ENCODE results near the gene GTPBP1. TPM values are rescaled to one million over a fixed set of nuclear protein-coding genes. Genes with fewer than 3 reads are reported as not detected.

The GTPBP1 gene
- polyA plus RNA-seq, 1 experiment = 31.1 TPM

DNA sequence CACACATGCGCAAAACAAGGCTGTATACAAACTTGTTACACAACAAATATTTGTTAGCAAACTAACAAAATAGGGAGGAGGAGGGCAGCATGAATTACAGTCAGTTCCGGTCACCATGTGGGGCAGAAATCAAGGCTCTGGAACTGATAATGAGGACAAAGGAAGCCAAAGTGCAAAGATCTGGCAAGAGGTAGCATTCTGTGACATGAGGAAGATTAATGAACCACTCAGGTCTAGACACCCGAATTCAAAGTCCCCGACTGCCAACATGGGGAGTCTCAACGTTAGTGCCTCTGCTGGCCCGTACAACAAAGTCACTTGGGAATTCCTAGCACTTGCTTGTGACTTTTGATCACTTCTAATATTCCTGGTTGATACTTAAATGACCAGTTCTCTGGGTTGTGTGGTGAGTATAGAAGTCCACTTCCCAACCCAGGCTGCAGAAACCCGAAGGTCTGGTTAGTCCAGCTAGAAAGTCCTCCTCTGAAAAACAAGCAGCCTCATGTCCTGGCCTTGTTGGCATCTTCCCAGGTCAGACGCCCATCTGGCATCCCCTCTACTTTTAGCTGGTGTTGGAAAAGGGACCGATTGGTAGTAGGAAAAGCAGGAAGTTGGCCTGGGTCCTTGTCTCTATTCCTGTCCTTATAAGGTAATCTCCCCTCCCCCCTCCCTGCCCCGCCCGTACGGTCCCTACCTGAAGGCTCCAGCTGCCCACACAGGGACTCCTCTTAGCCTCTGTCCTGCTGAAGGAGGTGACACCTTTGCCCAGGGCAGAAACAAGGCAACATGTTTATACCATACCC, 48.4 kb downstream of the GTPBP1 start:
- no peaks in the 10 kb centered on the region for H3K27me3 ChIP-seq (ENCODE audit: control insufficient read depth, insufficient read depth, low read length)
- DNase-seq (ENCODE audit: low read depth) = no peak
- peaks cover 26% of the 10 kb centered on the region for H3K36me3 ChIP-seq (ENCODE audit: control insufficient read depth, insufficient read depth, low read length)
- CTCF ChIA-PET = interaction anchor here (0.6 to 2.1 kb wide), 5 partner anchors 12 to 250 kb away, joined by 3 to 9 read pairs (median 4); no protein-coding TSS in a partner anchor
- TF ChIP-seq, protein P1, sequence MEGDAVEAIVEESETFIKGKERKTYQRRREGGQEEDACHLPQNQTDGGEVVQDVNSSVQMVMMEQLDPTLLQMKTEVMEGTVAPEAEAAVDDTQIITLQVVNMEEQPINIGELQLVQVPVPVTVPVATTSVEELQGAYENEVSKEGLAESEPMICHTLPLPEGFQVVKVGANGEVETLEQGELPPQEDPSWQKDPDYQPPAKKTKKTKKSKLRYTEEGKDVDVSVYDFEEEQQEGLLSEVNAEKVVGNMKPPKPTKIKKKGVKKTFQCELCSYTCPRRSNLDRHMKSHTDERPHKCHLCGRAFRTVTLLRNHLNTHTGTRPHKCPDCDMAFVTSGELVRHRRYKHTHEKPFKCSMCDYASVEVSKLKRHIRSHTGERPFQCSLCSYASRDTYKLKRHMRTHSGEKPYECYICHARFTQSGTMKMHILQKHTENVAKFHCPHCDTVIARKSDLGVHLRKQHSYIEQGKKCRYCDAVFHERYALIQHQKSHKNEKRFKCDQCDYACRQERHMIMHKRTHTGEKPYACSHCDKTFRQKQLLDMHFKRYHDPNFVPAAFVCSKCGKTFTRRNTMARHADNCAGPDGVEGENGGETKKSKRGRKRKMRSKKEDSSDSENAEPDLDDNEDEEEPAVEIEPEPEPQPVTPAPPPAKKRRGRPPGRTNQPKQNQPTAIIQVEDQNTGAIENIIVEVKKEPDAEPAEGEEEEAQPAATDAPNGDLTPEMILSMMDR (IDR thresholded peaks at IDR 0.05; ENCODE audit: insufficient read depth, low read depth, low read length) = no peak
- POLR2A ChIA-PET = no interaction called here
- peak overlapping the region; percentile 66 for H3K4me3 ChIP-seq (ENCODE audit: low read depth, low read length)

DNA sequence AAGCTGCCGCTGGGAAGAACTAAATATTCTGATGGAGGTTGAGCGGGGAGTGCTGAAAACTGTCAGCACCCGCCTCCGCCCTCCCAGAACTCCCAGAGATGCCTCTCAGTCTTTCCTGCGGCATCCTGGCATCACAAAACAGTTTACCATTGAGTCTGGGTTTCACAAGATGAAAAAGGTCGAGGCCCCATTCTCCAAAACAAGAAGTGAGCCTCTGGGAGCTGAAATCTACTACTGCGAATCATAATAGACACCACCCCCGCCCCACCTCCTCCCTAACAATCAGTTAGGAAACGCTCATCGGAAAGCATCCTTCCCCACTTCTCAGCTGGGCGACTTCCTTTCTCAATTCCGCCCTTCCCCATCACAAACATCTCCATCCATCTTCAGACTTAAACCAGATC, 49.0 kb downstream of the GTPBP1 start:
- ChIA-PET POLR2A (no interaction called here), CTCF (interaction anchor here (1.0 to 2.4 kb wide), 4 partner anchors 12 to 30 kb away, joined by 3 to 10 read pairs (median 6); no protein-coding TSS in a partner anchor)
- Histone ChIP-seq H3K27me3 (ENCODE audit: control insufficient read depth, insufficient read depth, low read length) (no peaks in the 10 kb centered on the region), H3K4me3 (ENCODE audit: low read depth, low read length) (peak overlapping the region; percentile 66), H3K36me3 (ENCODE audit: control insufficient read depth, insufficient read depth, low read length) (peaks cover 20% of the 10 kb centered on the region)
- DNase-seq (ENCODE audit: low read depth) = no peak
- TF ChIP-seq, protein P1 (IDR thresholded peaks at IDR 0.05; ENCODE audit: insufficient read depth, low read depth, low read length) = no peak

DNA sequence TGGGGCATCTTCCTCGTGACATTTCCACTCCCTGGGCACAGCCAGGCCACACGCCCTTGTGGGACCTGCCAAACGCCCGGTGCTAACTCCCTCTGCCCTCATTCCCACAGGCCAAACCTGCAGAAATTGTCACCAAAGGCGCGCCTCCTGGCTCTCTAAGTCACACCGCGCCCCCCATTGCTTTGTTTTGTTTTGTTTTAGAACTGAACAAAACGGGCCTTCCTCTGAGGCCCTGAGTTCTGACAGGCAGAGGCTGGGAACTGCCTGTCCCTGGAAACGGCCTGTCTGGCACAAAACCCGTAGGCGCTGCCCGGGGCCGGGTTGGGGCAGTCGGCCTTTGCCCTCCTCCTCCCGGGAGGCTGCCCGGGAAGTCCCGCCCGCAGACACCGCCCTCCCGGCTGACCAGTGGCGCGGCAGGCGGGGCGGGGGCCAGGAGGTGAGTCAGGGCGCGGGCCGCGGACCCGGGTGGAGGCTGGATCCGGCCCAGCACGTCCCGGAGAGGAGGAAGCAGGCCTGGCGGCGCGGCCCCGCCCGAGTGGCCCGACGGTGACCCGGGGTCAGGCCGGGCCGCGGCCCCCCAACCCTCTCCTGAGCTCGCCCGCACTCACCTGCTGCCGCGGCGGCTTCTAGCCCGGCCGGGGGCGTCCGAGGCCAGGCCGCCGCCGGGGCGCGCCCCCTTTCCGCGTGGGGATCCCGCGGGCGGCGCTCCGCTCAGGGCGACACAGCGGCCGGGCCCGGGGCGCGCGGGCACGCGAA, 49.6 kb downstream of the GTPBP1 start:
- Histone ChIP-seq H3K4me3 (ENCODE audit: low read depth, low read length) (peak overlapping the region; percentile 66), H3K27me3 (ENCODE audit: control insufficient read depth, insufficient read depth, low read length) (no peaks in the 10 kb centered on the region), H3K36me3 (ENCODE audit: control insufficient read depth, insufficient read depth, low read length) (peaks cover 17% of the 10 kb centered on the region)
- CTCF ChIA-PET = interaction anchor here (1.0 to 3.0 kb wide), 5 partner anchors 11 to 30 kb away, joined by 3 to 17 read pairs (median 9); no protein-coding TSS in a partner anchor
- no peak for DNase-seq (ENCODE audit: low read depth)
- TF ChIP-seq, protein P1 (IDR thresholded peaks at IDR 0.05; ENCODE audit: insufficient read depth, low read depth, low read length) = no peak
- POLR2A ChIA-PET = no interaction called here

DNA sequence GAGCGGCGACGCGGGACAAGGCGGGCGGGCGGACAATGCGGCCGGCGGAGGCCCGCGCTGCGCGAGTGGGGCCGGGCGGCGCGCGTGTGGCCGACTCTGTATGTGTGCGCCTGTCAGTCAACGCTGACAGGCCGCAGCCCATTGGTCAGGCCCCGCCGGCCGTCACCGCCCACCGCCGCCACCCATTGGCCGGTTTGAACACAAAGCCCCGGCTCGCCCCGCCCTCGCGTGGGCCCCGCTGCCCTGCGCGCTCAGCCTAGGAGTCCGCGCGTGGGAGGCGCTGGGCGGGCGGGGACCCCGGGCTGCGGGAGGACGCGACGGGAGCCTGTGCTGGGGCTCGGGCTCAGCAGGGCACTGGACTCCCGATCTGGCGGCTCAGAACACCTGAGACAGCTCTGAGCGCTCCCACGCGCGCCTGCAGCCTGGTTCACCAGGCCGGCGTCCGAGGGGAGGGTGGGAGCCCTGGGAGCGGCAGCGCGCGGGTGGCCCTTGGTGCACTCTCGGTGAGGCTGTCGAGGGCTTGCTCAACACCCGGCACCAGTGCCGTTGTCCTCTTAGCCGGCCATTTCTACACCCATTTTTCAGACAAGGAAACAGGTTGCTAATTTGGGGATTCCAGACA, 50.3 kb downstream of the GTPBP1 start, which contains the start of gene SUN2:
Gene SUN2 (minus strand): TSS at position 88 of the 622 bp plus-strand sequence. CDS start 3,370 bp downstream, outside the sequence.
- peak; percentile 30 for DNase-seq (ENCODE audit: low read depth)
- H3K36me3 ChIP-seq (ENCODE audit: control insufficient read depth, insufficient read depth, low read length) = peaks cover 11% of the 10 kb centered on the region
- H3K4me3 ChIP-seq (ENCODE audit: low read depth, low read length) = peak within 1 kb of the TSS; percentile 66
- TF ChIP-seq, protein P1 (IDR thresholded peaks at IDR 0.05; ENCODE audit: insufficient read depth, low read depth, low read length) = no peak
- CTCF ChIA-PET = interaction anchor here (0.8 to 3.0 kb wide), 5 partner anchors 10 to 114 kb away, joined by 3 to 17 read pairs (median 4); no protein-coding TSS in a partner anchor
- POLR2A ChIA-PET = interaction anchor here (0.5 kb wide), 1 partner anchor 457 kb away, joined by 13 read pairs; no protein-coding TSS in a partner anchor
- no peaks in the 10 kb centered on the region for H3K27me3 ChIP-seq (ENCODE audit: control insufficient read depth, insufficient read depth, low read length)
